Right lobe of liver (tissue), 6 donors: ENCODE measurements around the gene LCE4A. TPM values are rescaled to one million over a fixed set of nuclear protein-coding genes. Genes with fewer than 3 reads are reported as not detected.

Experiments
- ATAC-seq, 4 donors: fragments of 200-7000 bp; cut with Tn5 transposase; one replicate each; pipeline ENCODE4 v1.9.1; 2020; ENCODE audit warnings: mild to moderate bottlenecking in 4 of 4, moderate library complexity in 4 of 4
- DNase-seq, 3 donors: peaks; one replicate each; pipeline ENCODE4 v3.0.0-alpha.2; 2020
- H3K27ac ChIP-seq, 3 donors: fragments of 200-600 bp; one replicate each; pipeline ENCODE4 v1.8.0; 2022
- H3K27me3 ChIP-seq, 2 donors: fragments of 200-600 bp; one replicate each; pipeline ENCODE4 v1.8.0; 2022
- H3K36me3 ChIP-seq, 4 donors: fragments of 200-600 bp; sonication (generic) in 1 of 4; one replicate each; pipeline versions ENCODE4 v1.5.1 to v1.8.0; 2017 to 2022; ENCODE audit warnings: control low read depth in 1 of 4
- H3K4me1 ChIP-seq, 4 donors: fragments of 200-600 bp; sonication (generic) in 1 of 4; one replicate each; pipeline versions ENCODE4 v1.5.1 to v1.8.0; 2017 to 2022; ENCODE audit warnings: control low read depth in 1 of 4
- H3K4me3 ChIP-seq, 3 donors: fragments of 200-600 bp; one replicate each; pipeline ENCODE4 v1.8.0; 2022
- H3K9me3 ChIP-seq, 4 donors: fragments of 200-600 bp; sonication (generic) in 1 of 4; one replicate each; pipeline versions ENCODE4 v1.5.1 to v1.8.0; 2017 to 2022; ENCODE audit warnings: control low read depth in 1 of 4
- CTCF ChIP-seq, 4 donors: fragments of 200-600 bp in 3 of 4; fragments of 450-650 bp in 1 of 4; IDR thresholded peaks; one replicate each; pipeline versions ENCODE4 v1.5.1 to v1.8.0; 2016 to 2022; ENCODE audit warnings: antibody characterized with exemption in 4 of 4, mild to moderate bottlenecking in 2 of 4
- POLR2A ChIP-seq: fragments of 450-650 bp; IDR thresholded peaks from one replicate; pipeline ENCODE4 v1.6.1; 2017; ENCODE audit warnings: antibody characterized with exemption, mild to moderate bottlenecking
- WGBS: methylation state at CpG from one replicate; pipeline ENCODE4 v1.1.6; 2018; ENCODE audit warnings: low coverage, low lambda C conversion rate; ENCODE audit not compliant: insufficient coverage; ENCODE audit errors: missing lambda C conversion rate; 5-methylcytosine and 5-hydroxymethylcytosine counted together
- intact Hi-C, 2 donors: fragments of 100-400 bp; cut with DNase I; formaldehyde crosslinking; loops; one replicate each; pipeline versions ENCODE4 v1.11.2 to v1.14.1; 2022
- total RNA-seq, 6 experiments: library from RNA; depleted of rRNA in 2 of 6; stranded (reverse); fragments of >200 nt in 2 of 6; fragmentation: NEBNext Ultra II Directional in 3 of 6; extraction: Animal tissue kit (Norgen Biotek cat#: 25700) in 3 of 6; gene quantifications; one replicate each; pipeline versions ENCODE4 v1.1.0 to v1.2.4, GENCODE V29; 2016 to 2023
- donor health status: DM: no; HTN: yes; CAD: no.
- donor health status: DM: no; HTN: no; CAD: no.
- donor health status: DM: no; HTN: no; CAD: no.
- donor health status: DM: no; HTN: yes; CAD: no.
- donor health status: DM: no; HTN: yes; CAD: no.

Gene LCE4A
- total RNA-seq, 6 experiments from 2014 or later, result not detected

DNA sequence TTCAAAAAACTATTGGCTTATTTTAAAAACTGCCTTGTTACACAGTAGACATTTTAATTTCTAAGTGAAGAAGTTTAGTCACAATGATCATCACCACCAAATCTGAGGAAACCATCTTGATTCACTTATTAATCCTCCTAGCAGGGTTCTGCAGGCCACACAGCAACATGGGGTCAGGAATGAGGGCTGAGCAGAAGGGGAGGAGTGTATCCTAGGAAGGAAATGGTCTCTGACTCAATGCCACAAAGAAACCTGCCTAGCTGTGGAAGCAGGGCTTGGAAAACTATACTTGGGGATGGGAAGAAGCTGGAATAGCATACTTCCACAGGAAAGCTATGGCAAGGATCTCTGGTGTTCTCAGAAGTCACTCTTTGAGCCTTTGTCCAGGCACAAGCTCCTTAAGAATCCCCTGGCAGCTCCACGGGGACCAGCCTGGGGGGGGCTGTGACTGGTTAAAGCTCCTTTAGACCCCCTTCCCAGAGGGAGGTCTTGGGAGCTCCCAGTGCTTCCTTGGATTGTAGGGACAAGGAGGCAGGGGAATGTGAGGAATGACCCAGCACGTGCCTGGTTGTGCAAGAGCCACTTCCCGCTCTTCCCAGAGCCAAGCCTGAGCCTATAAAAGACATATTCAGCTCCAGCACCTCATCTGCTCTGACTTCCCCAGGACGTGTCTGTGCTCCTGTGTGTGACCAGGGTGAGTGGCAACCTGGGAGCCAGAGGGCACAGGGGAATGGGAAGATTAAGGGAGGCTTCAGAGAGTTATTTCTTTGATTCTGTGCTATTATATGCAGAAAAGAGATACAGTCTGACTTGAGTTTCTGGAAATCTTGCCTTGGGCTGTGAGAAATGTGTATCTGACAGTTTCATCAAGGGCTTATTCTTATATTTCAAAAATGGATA is 10.0 kb upstream of the LCE4A start, which contains the start of gene LCE2A:
LCE2A (plus strand) TSS at position 645 of the 900 bp plus-strand sequence. CDS start 557 bp downstream, outside the sequence.
- no peak for DNase-seq
- Histone ChIP-seq H3K27ac (no peak within 1 kb of the TSS), H3K36me3 (no peaks in the 10 kb centered on the region), H3K4me3 (no peak within 1 kb of the TSS), H3K4me1 (no peaks in the 10 kb centered on the region), H3K27me3 (no peaks in the 10 kb centered on the region), H3K9me3 (no peaks in the 10 kb centered on the region)
- intact Hi-C loops, result no loop called here
- no peak for ATAC-seq
- WGBS, result 37% methylated on average over 4 of the region's 4 CpGs
- TF ChIP-seq CTCF (IDR thresholded peaks at IDR 0.05), result no peak

- ATAC-seq (no peak), DNase-seq (no peak)
- Histone ChIP-seq H3K36me3 (no peaks in the 10 kb centered on the region), H3K4me3 (no peak overlapping the region), H3K9me3 (no peaks in the 10 kb centered on the region), H3K4me1 (no peaks in the 10 kb centered on the region), H3K27me3 (no peaks in the 10 kb centered on the region), H3K27ac (no peak overlapping the region)
- intact Hi-C loops, result no loop called here
- 61% methylated on average over 4 of the region's 4 CpGs for WGBS
- no peak for TF ChIP-seq POLR2A
- no peak for TF ChIP-seq CTCF (IDR thresholded peaks at IDR 0.05)
These were observed 8.2 kb upstream of the LCE4A start for GRCh38 chr1:152699746-152700145.

- Histone ChIP-seq H3K36me3 (no peaks in the 10 kb centered on the region), H3K4me3 (no peak overlapping the region), H3K27ac (no peak overlapping the region), H3K4me1 (no peaks in the 10 kb centered on the region), H3K27me3 (no peaks in the 10 kb centered on the region), H3K9me3 (no peaks in the 10 kb centered on the region)
- DNase-seq, result no peak
- intact Hi-C loops, result no loop called here
- no peak for ATAC-seq
- TF ChIP-seq CTCF (IDR thresholded peaks at IDR 0.05) (no peak), POLR2A (no peak)
These were observed 10.3 kb downstream of the LCE4A start for GRCh38 chr1:152718238-152718637.

- intact Hi-C loops, result no loop called here
- Histone ChIP-seq H3K9me3 (no peaks in the 10 kb centered on the region), H3K4me1 (no peaks in the 10 kb centered on the region), H3K27me3 (no peaks in the 10 kb centered on the region), H3K27ac (no peak overlapping the region), H3K4me3 (no peak overlapping the region), H3K36me3 (no peaks in the 10 kb centered on the region)
- ATAC-seq (no peak), DNase-seq (no peak)
- TF ChIP-seq POLR2A (no peak), CTCF (IDR thresholded peaks at IDR 0.05) (no peak)
These were observed 17.3 kb downstream of the LCE4A start for GRCh38 chr1:152725261-152725660.
